Activated naive CD4-positive, alpha-beta T cell treated with anti-CD3 and anti-CD28 coated beads for 36 hours (primary cell): ENCODE results near the gene PALLD. TPM values are rescaled to one million over a fixed set of nuclear protein-coding genes. Genes with fewer than 3 reads are reported as not detected.

ENCODE experiments used
- CTCF ChIA-PET: fragments of 350-600 bp; sonication (Branson Sonifier 250); formaldehyde crosslinking; loops from one replicate; lab custom pipeline; 2021; ENCODE audit warnings: antibody characterized with exemption; lab: Charles Lee
- DNase-seq: peaks from one replicate; pipeline ENCODE4 v3.0.0-alpha.2; 2020
- H3K27ac Mint-ChIP-seq: one replicate; pipeline ENCODE4 v1.8.0; 2021; ENCODE audit warnings: mild to moderate bottlenecking, mixed read lengths
- H3K27me3 Mint-ChIP-seq: one replicate; pipeline ENCODE4 v1.8.0; 2021; ENCODE audit warnings: low read depth, mixed read lengths
- H3K36me3 Mint-ChIP-seq: one replicate; pipeline ENCODE4 v1.8.0; 2021; ENCODE audit warnings: low read depth, mixed read lengths
- H3K4me1 Mint-ChIP-seq: one replicate; pipeline ENCODE4 v1.8.0; 2021; ENCODE audit warnings: low read depth, mixed read lengths
- H3K4me3 Mint-ChIP-seq: one replicate; pipeline ENCODE4 v1.8.0; 2021; ENCODE audit warnings: mild to moderate bottlenecking, moderate library complexity, mixed read lengths
- H3K9me3 Mint-ChIP-seq: one replicate; pipeline ENCODE4 v1.8.0; 2021; ENCODE audit warnings: mixed read lengths
- intact Hi-C: fragments of 100-400 bp; cut with micrococcal nuclease; formaldehyde crosslinking; loops from one replicate; pipeline ENCODE4 v1.15.1; 2023
- total RNA-seq, 2 experiments: library from RNA; stranded (reverse); gene quantifications; one replicate each; pipeline ENCODE4 v1.2.3, GENCODE V29; 2021

Gene PALLD
- total RNA-seq, 2 experiments from 2014 or later, result 7.3 to 7.8 TPM

DNA sequence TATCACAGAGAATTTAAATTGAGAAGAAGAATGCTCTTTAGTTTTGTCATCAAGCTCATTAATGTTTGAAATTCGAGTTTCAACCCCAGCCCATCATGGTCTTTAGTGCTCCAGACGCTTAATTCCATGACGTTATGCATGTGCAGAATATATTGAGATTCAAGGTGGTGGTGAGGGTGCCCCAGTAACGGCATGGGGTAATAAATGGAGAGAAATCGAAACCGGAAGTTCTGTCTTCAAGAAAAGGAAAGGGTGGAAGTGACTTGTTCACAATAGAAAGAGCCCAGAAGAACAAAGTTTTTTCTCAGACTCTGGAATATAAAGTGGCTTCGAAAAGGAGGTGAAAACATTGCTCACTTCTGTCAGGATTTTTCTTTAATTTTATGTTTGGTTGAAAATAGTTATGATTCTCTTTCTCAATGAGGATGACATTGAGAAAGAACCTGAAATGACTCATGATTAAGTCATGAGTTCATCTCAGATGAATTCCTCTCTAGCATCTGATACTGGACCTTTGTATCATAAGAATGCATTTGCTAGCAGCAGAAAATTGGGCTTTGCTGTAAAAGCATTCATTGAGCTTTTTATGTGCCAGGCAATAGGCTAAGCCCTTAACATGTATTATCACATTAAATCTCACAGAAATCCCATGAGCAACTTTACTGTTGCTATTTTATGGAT lies 15.8 kb upstream of the PALLD start:
- CTCF ChIA-PET, result no interaction called here
- DNase-seq, result peak; percentile 51
- intact Hi-C loops, result loop anchor here (1.0 to 10.0 kb wide), 7 partner anchors 29 to 1544 kb away; partner anchors contain the start of genes CBR4, CLCN3, DDX60 and MFAP3L
- Mint-ChIP-seq H3K36me3 (peaks cover 1% of the 10 kb centered on the region), H3K9me3 (no peaks in the 10 kb centered on the region), H3K27me3 (no peaks in the 10 kb centered on the region), H3K4me3 (peak overlapping the region; percentile 96), H3K4me1 (peaks cover 69% of the 10 kb centered on the region), H3K27ac (peak overlapping the region; percentile 96)

DNA sequence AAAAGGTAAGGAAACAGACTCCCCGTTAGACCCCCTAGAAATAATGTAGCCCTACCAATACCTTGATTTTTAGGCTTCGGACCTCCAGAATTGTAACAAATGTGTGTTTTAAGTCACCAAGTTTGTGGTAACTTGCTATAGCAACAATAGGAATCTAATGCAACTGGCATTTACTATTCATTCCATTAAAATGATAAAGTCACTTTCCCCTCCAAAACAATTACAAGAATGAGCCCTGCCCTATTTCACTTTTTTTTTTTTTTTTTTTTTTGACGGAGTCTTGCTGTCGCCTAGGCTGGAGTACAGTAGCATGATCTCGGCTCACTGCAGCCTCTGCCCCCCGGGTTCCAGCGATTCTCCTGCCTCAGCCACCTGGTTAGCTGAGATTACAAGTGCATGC lies 13.0 kb upstream of the PALLD start:
- Mint-ChIP-seq H3K4me1 (peaks cover 60% of the 10 kb centered on the region), H3K27ac (no peak overlapping the region), H3K9me3 (no peaks in the 10 kb centered on the region), H3K27me3 (no peaks in the 10 kb centered on the region), H3K4me3 (no peak overlapping the region), H3K36me3 (peaks cover 1% of the 10 kb centered on the region)
- CTCF ChIA-PET, result no interaction called here
- no peak for DNase-seq
- intact Hi-C loops, result loop anchor here (10.0 kb wide), 1 partner anchor 1541 kb away; the partner anchor contains the start of gene MFAP3L

DNA sequence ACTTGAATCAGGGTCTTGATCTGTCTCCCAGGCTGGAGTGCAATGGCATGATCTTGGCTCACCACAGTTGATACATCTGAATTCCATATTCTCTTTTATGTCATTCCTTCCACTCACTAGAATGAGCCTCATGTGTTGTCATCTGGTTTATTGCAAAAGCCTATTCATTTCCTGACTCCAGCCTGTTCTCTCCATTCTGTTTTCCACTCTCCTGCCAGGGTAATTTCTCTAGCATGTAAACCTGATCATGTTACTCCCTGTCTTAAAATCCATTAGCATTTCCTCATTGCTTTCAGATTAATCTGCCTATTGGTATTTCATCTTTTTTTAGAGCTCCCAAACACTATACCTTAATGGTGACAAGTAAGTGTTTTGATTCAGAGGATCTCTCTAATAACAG lies 12.2 kb upstream of the PALLD start:
- peak overlapping the region; percentile 19 for H3K27ac Mint-ChIP-seq
- DNase-seq, result no peak
- H3K4me3 Mint-ChIP-seq, result no peak overlapping the region
- CTCF ChIA-PET, result no interaction called here
- no peaks in the 10 kb centered on the region for H3K9me3 Mint-ChIP-seq
- intact Hi-C loops, result loop anchor here (10.0 kb wide), 1 partner anchor 1540 kb away; the partner anchor contains the start of gene MFAP3L
- no peaks in the 10 kb centered on the region for H3K27me3 Mint-ChIP-seq
- peaks cover 1% of the 10 kb centered on the region for H3K36me3 Mint-ChIP-seq
- peaks cover 55% of the 10 kb centered on the region for H3K4me1 Mint-ChIP-seq

DNA sequence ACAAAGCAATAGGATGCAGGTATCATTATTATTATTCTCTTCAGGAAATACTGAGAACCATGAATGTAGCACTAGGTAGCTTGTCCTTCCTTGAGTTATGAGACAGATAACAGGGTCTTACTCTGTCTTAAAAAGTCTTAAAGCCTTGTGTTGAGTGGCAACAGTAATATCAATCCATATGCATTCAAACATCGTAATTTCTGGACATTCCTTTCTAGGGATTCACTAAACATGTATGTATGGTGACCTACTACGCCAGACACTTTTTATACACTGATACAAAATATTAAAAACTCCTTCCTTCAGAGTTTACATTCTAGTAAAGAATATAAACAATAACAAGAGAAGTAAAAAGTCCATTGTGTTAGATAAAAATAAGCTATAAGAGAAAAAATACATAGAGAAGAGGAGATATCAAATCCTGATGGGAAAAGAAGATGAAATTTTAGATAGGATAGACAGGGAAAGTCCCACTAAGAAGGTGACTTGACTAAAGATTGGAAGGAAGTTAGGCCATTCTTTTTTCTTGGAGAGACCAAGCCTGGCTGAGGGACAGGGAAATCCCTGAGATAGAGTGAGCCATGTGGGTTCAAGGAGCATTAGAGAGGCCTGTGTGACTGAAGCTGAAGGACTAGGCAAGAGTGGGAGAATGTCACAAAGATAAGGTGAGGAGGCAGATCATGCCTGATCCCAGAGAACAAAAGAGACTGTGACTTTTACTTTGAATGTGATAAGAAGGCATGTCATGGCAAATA lies 11.5 kb upstream of the PALLD start:
- intact Hi-C loops, result loop anchor here (10.0 kb wide), 1 partner anchor 1539 kb away; the partner anchor contains the start of gene MFAP3L
- no peak for DNase-seq

DNA sequence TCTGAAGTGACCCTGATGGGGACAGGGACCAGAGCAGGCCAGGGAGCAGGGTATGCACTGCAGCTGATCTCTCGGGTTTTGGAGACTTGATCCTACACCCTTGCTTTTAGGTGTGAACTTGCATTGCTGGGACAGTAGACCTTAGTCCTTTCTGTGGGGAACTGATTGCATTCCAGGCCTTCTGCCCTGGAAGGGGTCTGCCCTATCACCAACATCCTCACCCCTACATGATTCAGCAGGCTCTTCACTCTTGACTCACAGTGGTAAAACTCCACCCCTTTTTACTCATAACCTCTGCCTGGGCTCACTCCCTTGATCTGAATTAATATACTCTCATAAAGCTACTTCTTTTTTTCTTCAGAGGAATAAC lies 10.0 kb upstream of the PALLD start:
- Mint-ChIP-seq H3K9me3 (no peaks in the 10 kb centered on the region), H3K36me3 (no peaks in the 10 kb centered on the region), H3K4me3 (no peak overlapping the region), H3K27ac (no peak overlapping the region), H3K27me3 (no peaks in the 10 kb centered on the region), H3K4me1 (peaks cover 39% of the 10 kb centered on the region)
- intact Hi-C loops, result loop anchor here (1.0 to 10.0 kb wide), 3 partner anchors 23 to 1538 kb away; partner anchors contain the start of genes DDX60 and MFAP3L
- DNase-seq, result peak; percentile 37
- CTCF ChIA-PET, result interaction anchor here (0.6 kb wide), 1 partner anchor 343 kb away, joined by 3 read pairs; no protein-coding TSS in a partner anchor

More for the DNA sequence above, 11.5 kb upstream of the PALLD start:
- no peaks in the 10 kb centered on the region for H3K9me3 Mint-ChIP-seq
- H3K4me1 Mint-ChIP-seq, result peaks cover 54% of the 10 kb centered on the region
- H3K36me3 Mint-ChIP-seq, result no peaks in the 10 kb centered on the region
- no peaks in the 10 kb centered on the region for H3K27me3 Mint-ChIP-seq
- no peak overlapping the region for H3K27ac Mint-ChIP-seq
- CTCF ChIA-PET, result no interaction called here
- no peak overlapping the region for H3K4me3 Mint-ChIP-seq

DNA sequence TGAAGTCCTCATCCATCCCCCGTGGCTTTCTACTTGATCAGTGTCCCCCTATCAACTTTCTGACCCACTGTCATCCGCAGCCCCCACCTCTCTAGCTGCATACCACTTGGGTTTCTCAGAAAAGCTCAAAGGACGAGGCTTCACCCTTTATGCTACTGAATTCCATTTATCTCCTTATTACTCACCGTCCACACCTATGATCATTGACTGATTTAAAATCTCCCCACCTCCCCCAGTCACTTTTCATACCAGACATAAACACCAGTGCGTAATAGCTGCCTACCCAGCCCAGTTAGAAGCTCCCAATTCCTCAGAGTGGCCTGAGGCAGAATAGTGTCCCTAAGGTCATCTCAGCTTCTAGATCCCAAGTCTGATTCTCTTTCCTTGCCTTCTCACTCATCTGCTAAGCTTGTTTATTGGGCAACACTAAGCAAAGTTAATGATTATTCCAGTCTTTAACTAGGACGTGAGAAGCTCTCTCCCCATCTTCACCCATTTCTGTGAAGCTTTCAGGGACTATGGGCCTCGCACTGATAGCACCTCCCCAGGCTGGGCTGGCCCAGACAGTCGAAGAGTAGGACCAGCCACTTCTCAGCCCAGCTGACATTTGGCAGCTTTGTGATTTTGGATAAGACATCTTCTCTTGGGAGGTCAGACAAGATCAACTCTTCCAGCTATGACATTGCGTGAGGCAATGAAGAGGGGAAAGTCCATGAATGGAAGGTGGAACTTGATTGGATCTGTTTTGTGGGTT lies 9.4 kb upstream of the PALLD start:
- no peaks in the 10 kb centered on the region for H3K36me3 Mint-ChIP-seq
- H3K4me3 Mint-ChIP-seq, result no peak overlapping the region
- no peak overlapping the region for H3K27ac Mint-ChIP-seq
- no peaks in the 10 kb centered on the region for H3K27me3 Mint-ChIP-seq
- CTCF ChIA-PET, result interaction anchor here (0.6 kb wide), 1 partner anchor 343 kb away, joined by 3 read pairs; no protein-coding TSS in a partner anchor
- DNase-seq, result no peak
- peaks cover 33% of the 10 kb centered on the region for H3K4me1 Mint-ChIP-seq
- intact Hi-C loops, result loop anchor here (1.0 to 10.0 kb wide), 3 partner anchors 23 to 1537 kb away; partner anchors contain the start of genes DDX60 and MFAP3L
- H3K9me3 Mint-ChIP-seq, result no peaks in the 10 kb centered on the region

DNA sequence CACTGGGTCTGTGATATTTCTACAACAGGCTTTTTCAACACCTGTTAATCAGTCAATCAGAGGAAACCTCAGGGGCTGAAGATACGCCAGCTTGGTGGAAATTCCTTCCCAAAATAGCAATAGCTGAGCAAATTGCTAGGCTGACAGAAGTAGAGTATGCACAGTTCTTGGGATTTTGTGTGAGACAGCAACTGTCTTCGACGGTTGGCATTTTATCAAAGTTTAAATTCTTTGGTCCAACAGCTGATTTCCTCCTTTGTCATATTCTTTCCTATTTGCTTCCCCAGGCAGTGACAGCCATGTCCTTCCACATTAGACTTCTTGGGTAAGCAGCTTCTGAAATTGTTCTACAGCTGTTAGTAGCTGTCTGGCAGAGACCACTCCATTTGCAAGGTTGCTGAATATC lies 8.0 kb upstream of the PALLD start:
- Mint-ChIP-seq H3K36me3 (no peaks in the 10 kb centered on the region), H3K4me1 (peaks cover 21% of the 10 kb centered on the region), H3K4me3 (no peak overlapping the region), H3K27ac (no peak overlapping the region), H3K27me3 (peaks cover 2% of the 10 kb centered on the region), H3K9me3 (no peaks in the 10 kb centered on the region)
- DNase-seq, result no peak
- intact Hi-C loops, result loop anchor here (10.0 kb wide), 1 partner anchor 1536 kb away; the partner anchor contains the start of gene MFAP3L
- CTCF ChIA-PET, result no interaction called here

DNA sequence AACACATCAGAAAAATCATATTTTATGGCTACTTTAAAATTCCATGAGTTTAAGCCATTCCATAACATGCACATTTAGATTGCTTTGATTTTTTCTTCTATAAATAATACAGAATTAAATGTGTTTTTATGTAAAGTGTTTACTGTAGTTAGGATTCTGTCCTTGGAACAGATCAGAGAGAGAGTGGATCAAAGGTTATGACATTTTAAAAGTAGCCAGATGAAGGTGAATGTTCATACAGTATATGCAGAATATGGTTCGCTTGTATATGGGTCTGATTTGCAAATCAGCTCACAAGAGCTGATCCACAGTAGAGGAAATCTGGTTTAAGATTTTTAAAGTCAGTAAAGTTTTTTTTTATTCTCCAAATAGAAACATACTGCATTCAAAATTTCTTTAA lies 7.2 kb upstream of the PALLD start:
- no peak for DNase-seq
- no peaks in the 10 kb centered on the region for H3K9me3 Mint-ChIP-seq
- H3K36me3 Mint-ChIP-seq, result no peaks in the 10 kb centered on the region
- CTCF ChIA-PET, result interaction anchor here (0.6 to 0.8 kb wide), 2 partner anchors 81 to 82 kb away, joined by 3 read pairs; no protein-coding TSS in a partner anchor
- H3K27ac Mint-ChIP-seq, result no peak overlapping the region
- intact Hi-C loops, result loop anchor here (10.0 kb wide), 1 partner anchor 1535 kb away; the partner anchor contains the start of gene MFAP3L
- peaks cover 2% of the 10 kb centered on the region for H3K27me3 Mint-ChIP-seq
- peaks cover 16% of the 10 kb centered on the region for H3K4me1 Mint-ChIP-seq
- H3K4me3 Mint-ChIP-seq, result no peak overlapping the region

DNA sequence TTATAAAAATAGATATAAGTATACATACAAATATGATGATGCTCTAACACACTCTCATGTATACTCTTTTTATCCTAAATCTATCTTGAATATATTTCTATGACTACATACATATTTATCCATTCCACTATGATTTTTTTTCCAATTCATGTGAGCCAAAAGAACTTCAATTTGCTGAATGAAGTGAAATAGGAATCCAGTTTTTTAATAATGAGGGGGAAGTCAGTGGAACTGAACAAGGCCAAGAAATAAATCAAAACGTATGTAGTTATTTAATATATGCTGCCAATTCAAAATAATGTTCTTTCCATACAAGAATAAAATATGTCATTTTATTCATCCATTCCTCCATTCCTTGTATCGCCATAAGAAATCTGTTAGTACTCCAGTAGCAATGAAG lies 6.1 kb upstream of the PALLD start:
- no peaks in the 10 kb centered on the region for H3K36me3 Mint-ChIP-seq
- peaks cover 14% of the 10 kb centered on the region for H3K4me1 Mint-ChIP-seq
- intact Hi-C loops, result no loop called here
- DNase-seq, result no peak
- H3K4me3 Mint-ChIP-seq, result no peak overlapping the region
- no peak overlapping the region for H3K27ac Mint-ChIP-seq
- CTCF ChIA-PET, result interaction anchor here (0.8 kb wide), 1 partner anchor 83 kb away, joined by 3 read pairs; no protein-coding TSS in a partner anchor
- H3K27me3 Mint-ChIP-seq, result peaks cover 2% of the 10 kb centered on the region
- H3K9me3 Mint-ChIP-seq, result no peaks in the 10 kb centered on the region

DNA sequence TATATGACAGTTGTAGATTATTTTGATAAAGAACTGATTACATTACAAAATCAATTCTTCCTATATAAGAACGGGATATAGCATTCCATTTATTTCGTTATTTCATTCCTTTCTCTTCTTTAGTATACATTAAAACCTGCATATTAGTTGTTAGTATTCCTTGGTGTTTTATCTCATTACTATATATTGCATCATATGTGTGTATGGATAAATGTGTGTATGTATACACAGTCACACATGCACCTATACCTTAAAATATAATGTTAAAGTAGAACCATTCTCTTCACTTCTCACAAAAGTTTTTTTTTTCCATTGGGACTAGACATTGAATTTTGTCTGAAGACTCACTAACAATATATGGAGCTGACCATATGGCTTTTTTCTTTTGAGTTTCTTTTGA lies 5.3 kb upstream of the PALLD start:
- no peak for DNase-seq
- Mint-ChIP-seq H3K27me3 (peaks cover 2% of the 10 kb centered on the region), H3K9me3 (no peaks in the 10 kb centered on the region), H3K4me1 (peaks cover 12% of the 10 kb centered on the region), H3K36me3 (no peaks in the 10 kb centered on the region), H3K27ac (no peak overlapping the region), H3K4me3 (no peak overlapping the region)
- intact Hi-C loops, result no loop called here
- CTCF ChIA-PET, result no interaction called here

DNA sequence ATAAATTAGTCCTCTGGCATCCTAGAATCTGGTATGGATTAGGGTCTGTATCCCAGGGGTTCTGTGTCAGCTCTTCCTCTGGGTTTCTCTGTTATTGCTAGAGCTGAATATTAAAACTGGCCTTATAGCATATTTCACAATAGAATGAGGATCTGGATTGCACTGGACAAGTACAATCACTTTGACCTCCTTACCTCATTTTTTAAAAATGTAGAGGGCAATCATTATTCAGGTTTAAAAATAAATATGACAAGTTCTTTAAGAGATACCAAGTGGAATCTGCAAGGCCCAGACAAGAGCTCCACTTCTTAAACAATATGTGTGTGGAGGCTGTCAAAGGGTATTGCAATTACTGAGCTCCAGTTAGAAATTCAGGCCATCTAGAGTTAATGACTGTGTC lies 1.4 kb downstream of the PALLD start:
- no peaks in the 10 kb centered on the region for H3K9me3 Mint-ChIP-seq
- peaks cover 5% of the 10 kb centered on the region for H3K4me1 Mint-ChIP-seq
- H3K4me3 Mint-ChIP-seq, result no peak overlapping the region
- H3K36me3 Mint-ChIP-seq, result no peaks in the 10 kb centered on the region
- CTCF ChIA-PET, result no interaction called here
- intact Hi-C loops, result no loop called here
- H3K27me3 Mint-ChIP-seq, result peaks cover 3% of the 10 kb centered on the region
- no peak overlapping the region for H3K27ac Mint-ChIP-seq
- no peak for DNase-seq

DNA sequence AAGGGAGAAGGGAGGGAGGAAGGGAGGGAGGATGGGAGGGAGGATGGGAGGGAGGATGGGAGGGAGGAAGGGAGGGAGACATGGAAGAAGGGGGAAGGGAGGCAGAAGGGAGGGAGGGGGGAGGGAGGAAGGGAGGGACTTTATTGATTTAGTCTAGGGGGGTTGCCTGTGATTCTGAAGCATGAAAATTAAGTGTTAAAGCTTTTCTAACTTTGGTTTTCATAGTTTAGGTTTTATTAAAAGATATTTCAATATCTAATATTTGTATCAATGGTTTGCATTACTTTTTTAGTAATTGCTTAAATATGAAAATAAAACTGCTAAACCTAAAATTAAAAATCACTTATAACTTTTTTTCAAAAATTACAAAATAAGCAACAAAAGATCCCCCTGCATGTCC lies 2.4 kb downstream of the PALLD start:
- CTCF ChIA-PET, result no interaction called here
- H3K4me1 Mint-ChIP-seq, result peaks cover 14% of the 10 kb centered on the region
- no peak overlapping the region for H3K27ac Mint-ChIP-seq
- intact Hi-C loops, result no loop called here
- DNase-seq, result no peak
- H3K4me3 Mint-ChIP-seq, result no peak overlapping the region
- peaks cover 2% of the 10 kb centered on the region for H3K27me3 Mint-ChIP-seq
- no peaks in the 10 kb centered on the region for H3K36me3 Mint-ChIP-seq
- H3K9me3 Mint-ChIP-seq, result no peaks in the 10 kb centered on the region
